NCI-H187 treated with DMSO at 0.1 percent for 48 hours (cell line): Measurements from ENCODE around the gene DNAH1.
"Not testable (repeated sequence)": the region's sequence is repeated elsewhere in the genome, so short reads cannot be mapped to it uniquely, and the experiment has no call there.

Source experiments
- DNase-seq: peaks from one replicate; lab custom pipeline; 2025; lab: John Stamatoyannopoulos, UW

DNAH1 gene

DNA sequence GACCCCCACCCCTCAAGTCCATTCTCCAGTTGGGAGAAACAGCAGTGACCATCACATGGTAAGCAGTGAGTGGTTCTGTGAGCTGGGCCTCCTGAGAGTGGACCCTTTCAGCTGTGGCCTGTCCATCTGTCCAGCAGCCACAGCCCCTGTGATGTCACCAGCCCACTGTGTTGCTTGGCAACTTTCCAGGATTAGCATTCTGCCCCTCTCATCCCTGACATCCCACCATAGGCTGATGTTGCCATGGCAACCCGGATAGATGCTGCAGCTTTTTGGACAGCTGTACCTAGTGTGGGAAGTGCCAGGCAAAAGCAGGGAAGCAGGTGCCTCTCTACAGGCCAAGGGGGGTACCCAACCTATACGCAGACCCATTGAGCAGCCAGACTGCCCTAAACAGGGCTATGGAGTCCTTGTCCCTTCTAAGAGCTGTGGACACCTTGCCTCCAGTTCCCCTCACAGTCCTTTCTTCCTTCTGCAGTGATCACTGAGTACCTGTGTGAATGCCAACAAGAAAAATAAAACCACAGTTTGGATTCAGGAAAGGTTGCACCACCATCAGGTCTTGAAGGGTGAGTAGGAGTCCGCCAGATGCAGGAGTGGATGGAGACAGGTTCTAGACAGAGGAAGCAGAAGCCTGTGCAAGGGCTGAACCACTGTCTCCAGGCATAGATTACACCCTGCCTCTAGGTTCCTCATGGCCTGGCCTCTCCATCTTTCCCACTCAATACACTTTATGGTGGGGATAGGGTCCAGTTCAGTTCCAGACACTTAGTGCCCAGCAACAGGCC, at the start of gene DNAH1:
Gene DNAH1 (plus strand): TSS at position 343 of the 788 bp plus-strand sequence. CDS start 6,124 bp downstream, outside the sequence.
- no peak for DNase-seq

- no peak for DNase-seq
Observed at GRCh38 chr3:52268036-52268435, 48.1 kb upstream of the DNAH1 start.

DNA sequence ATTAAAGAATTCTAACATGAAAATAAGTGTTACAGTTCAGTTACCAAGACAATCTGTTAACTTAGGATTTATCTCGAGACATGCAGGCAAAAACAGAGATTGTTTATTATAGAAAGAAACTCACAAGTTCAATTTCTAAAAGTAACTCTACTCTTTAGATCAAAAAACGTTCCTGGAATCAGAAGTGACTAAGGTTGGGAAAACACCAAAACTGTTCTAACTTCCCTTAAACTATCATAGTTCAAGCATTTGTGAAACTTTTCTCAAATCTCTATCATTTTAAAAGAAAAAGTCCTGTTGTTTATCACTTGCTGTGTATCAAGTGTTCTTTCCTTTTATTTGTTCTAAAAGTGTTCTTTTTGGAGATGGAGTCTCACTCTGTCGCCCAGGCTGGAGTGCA, 46.3 kb upstream of the DNAH1 start:
- DNase-seq = no peak

- DNase-seq = no peak
Observed at GRCh38 chr3:52270252-52270754, 45.8 kb upstream of the DNAH1 start.

- not testable (repeated sequence) for DNase-seq
Observed at GRCh38 chr3:52272172-52272571, 43.9 kb upstream of the DNAH1 start.

DNA sequence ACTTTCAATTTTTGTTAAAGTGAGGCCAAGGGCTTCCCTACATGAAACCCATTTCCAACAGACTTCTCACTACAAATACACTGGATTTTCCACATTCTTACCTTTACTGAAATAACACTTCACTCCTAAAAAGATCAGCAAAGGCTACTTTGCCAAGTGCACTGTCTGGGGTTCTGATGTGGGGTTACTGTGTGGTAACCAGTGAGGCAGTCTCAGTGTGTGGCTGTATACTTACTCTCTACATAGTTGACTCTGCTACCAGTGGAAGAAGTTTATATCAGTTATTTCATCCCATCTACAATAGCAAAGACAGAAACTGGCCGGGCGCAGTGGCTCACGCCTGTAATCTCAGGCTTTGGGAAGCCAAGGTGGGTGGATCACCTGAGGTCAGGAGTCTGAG, 43.3 kb upstream of the DNAH1 start:
- no peak for DNase-seq

- DNase-seq = not testable (repeated sequence)
Observed at GRCh38 chr3:52274781-52275180, 41.3 kb upstream of the DNAH1 start.

DNA sequence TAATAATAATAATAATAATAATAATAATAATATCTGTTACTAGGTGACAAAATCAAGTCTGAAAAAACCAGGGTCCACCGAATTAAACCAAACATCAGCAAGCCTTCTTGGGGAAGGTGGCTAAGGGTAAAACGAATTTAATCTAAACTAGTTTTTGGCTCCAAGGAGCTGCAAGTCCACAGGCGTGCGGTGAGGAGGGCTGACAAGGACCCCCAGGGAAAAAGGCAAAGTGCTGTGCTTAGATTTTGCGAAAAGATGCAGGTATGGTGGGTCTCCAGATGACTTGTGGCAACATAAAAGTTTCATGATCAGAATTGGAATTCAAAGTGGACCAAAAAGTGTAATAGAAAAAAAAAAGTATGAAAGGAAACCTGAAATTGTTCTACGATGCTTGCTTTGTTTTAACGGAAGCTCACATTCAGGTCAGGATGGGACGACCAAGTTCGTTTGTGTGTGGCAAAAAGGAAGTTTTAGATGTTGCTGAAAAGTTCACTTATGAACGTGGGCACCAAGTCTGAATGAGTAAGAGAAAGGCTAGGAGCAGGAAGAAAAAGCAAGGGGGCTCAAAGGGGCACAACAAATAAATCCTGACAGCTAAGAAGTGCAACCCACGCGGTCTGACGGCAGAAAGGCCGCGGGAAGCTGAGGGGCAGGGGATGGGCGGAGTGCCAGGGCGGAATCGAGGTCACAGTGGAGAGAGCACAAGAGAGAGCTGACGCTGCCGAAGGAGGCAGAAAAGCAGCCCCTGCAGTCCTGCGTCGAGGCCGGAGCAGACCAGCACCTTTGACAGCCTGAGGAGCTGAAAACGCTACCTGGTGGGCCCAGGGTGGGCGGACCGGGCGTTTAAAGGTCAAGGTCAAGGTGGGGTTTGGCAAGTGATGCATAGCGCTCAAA, 38.8 kb upstream of the DNAH1 start:
- DNase-seq = no peak

- no peak for DNase-seq
Observed at GRCh38 chr3:52277972-52278509, 38.1 kb upstream of the DNAH1 start.

DNA sequence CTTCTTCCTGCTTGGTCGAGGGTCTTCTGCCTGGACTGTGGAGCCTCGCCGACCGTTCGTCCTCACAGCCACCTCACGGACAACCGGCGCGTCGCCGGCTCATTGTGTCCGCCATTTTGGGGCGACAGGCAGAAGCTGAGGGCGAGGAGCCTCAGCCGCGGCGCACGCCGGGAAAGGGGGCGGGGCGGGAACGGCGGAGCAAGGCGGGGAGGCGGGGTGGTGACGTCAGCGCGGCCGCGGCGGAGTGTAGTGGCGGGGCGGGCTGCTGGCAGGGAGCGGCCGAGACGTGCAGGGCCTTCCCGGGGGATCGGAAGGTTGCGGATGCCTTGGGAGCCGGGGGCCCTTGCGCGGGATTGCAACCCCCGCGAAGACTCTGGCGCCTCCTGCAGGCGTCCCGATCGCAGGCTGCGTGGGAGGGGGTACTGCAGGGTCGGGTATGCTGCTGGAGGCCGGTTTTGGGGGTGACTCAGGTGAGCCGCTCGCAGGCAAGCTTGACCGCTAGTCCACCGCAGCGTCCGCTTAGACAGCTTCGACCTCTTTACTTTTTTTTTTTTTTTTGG, 37.5 kb upstream of the DNAH1 start, which contains the start of gene WDR82:
Gene WDR82 (minus strand): TSS at position 140 of the 560 bp plus-strand sequence. CDS start 288 bp downstream, outside the sequence.
- DNase-seq = peak; percentile 45

- no peak for DNase-seq
Observed at GRCh38 chr3:52279596-52279995, 36.5 kb upstream of the DNAH1 start.

DNA sequence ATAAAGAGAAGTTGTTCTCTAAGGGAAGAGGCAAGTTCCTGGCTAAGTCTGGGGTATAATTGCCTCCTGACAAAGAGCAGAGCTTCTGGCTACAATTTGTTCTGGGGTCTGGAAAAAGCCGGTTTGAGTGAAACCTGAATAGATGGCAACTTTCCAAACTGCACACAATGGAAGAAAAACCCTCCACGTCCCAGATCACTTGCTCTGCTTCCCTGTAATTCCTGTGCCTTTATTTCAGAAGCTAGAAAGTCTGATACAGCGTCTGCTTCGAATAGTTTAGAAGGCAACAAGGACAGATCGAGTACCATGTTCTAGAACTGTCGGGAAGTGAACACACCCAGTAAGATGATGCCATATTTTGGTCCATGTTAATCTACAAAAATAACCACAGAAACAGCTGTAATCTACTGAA, 36.1 kb upstream of the DNAH1 start:
- no peak for DNase-seq

DNA sequence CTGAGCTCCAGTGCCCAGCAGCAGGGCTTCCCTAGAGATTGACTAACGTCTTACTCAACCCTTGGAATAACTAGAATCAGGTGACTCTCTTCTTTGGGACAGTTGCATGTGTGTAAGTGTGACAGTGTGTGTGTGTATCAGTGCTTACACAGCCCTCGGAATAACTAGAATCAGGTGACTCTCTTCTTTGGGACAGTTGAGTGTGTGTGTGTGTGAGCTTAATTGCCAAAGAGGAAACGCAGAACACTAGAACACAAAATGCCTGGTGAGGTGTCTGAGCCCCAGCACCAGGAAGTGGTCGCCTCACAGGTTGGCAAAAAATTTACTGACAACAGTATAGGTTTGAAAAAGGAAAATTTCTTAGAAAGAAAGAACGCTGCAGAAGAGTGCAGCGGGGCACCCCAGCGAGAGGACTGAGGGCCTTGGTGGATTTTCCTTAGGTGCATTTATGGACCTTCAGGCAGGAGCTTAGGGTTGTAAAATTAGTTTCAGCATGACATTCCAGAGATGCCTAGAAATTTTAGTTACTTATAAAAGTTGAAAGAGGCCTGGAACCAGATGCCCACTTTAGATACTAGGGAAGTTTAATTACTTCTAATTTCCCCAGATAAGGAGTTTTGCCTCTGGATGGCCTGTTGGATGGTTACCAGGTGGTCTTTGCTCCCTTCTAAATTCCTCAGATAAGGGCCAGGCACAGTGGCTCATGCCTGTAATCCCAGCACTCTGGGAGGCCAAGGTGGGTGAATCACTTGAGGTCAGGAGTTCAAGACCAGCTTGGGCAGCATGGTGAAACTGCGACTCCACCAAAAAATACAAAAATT, 33.9 kb upstream of the DNAH1 start:
- no peak for DNase-seq

- no peak for DNase-seq
Observed at GRCh38 chr3:52283306-52283705, 32.8 kb upstream of the DNAH1 start.

- not testable (repeated sequence) for DNase-seq
Observed at GRCh38 chr3:52284051-52284450, 32.1 kb upstream of the DNAH1 start.

DNA sequence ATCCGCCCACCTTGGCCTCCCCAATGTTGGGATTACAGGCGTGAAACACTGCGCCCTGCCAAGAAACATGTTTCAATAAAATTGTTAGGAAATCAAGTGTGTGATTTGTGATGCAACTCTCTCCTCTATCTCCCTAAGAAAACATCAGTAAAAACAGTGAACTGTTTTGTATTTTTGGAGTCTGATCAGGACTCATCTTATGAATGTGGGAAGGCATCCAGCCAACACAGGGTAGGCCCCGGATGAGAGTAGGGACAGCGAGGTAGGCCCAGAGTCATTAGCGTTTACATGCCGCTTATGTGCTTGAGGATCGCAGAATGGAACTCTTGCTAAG, 29.4 kb upstream of the DNAH1 start:
- no peak for DNase-seq

DNA sequence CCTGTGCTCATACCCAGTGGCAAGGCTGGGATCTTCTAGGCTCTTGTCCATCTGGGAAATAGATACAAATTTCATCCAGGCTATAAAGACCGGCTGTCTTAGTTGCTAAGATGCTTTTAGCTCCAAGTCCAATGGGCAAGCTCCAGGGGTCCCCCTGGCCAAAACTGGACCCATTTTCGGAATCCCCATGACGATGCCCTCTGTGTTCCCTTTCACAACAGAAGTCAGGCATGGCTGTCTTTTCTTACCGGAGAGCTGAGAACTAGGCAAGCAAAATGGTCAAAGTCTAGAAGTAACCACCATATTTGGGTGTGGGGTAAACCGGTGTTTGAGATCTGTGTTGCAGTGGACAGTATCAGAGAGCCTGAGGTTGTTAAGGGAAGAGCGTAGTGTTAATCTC, 27.4 kb upstream of the DNAH1 start:
- no peak for DNase-seq

- no peak for DNase-seq
Observed at GRCh38 chr3:52289338-52289746, 26.8 kb upstream of the DNAH1 start.

- DNase-seq = no peak
Observed at GRCh38 chr3:52289747-52290595, 26.1 kb upstream of the DNAH1 start.
